ENCODE data around the gene VSTM2A.
"Not testable (repeated sequence)": the region's sequence is repeated elsewhere in the genome, so short reads cannot be mapped to it uniquely, and the experiment has no call there.

The VSTM2A gene, protein sequence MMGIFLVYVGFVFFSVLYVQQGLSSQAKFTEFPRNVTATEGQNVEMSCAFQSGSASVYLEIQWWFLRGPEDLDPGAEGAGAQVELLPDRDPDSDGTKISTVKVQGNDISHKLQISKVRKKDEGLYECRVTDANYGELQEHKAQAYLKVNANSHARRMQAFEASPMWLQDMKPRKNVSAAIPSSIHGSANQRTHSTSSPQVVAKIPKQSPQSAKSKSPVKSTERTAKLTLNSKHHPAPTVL

DNA sequence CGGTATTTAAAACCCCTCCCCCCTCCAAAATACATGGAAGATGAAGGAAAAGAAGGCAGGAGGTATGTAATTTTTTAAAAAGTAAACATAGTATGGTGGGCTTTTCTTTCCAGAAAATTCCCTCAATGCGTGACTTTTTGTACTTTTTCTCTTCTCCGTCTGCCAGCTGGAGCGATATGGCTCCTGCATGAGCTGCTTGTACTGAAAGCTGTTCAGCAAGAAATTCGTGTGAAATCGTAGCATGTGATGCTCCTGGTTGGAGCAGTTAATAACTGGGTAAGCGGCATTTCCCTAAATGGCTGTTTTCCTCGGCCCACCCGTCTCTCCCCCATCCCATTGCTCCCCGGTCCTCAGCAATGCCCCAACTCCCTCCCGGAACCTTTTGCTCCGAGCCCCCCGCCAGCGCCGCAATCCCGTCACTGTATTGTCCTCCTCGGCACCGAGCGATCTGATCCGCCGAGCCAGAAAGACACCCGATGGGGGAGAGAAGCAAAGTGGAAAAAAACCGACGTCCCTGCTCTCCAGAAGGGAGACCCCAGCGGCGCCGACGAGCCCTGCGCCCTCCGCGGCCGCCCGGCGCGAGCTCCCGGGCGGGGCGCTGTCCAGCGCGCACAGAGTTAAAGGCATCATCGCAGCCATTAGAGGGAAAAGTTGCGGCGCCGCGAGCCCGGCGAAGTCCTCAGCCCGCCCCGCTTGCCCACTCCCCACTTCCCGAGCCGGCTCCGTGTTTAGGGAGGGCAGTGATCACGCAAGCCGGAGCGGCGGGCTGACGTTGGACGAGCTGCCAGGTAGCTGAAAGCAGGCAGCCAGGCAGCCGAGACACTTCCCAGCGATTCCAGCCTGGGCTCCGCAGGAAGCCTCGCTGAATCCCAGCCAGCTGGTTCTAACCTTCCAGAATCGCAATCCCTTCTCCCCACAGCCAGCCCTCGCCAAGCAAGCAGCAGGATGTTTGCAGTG is at the start of gene VSTM2A:
Gene VSTM2A, plus strand, starts transcription at position 707 of the 957 bp plus-strand sequence. CDS start 356 bp downstream, outside the sequence.
- TF ChIP-seq, protein P1, sequence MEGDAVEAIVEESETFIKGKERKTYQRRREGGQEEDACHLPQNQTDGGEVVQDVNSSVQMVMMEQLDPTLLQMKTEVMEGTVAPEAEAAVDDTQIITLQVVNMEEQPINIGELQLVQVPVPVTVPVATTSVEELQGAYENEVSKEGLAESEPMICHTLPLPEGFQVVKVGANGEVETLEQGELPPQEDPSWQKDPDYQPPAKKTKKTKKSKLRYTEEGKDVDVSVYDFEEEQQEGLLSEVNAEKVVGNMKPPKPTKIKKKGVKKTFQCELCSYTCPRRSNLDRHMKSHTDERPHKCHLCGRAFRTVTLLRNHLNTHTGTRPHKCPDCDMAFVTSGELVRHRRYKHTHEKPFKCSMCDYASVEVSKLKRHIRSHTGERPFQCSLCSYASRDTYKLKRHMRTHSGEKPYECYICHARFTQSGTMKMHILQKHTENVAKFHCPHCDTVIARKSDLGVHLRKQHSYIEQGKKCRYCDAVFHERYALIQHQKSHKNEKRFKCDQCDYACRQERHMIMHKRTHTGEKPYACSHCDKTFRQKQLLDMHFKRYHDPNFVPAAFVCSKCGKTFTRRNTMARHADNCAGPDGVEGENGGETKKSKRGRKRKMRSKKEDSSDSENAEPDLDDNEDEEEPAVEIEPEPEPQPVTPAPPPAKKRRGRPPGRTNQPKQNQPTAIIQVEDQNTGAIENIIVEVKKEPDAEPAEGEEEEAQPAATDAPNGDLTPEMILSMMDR (IDR thresholded peaks at IDR 0.05), result no peak
- no peak for DNase-seq (ENCODE audit: low spot score)
- peak within 1 kb of the TSS; percentile 62 for H3K4me3 ChIP-seq
- no peak within 1 kb of the TSS for H3K27ac ChIP-seq

DNA sequence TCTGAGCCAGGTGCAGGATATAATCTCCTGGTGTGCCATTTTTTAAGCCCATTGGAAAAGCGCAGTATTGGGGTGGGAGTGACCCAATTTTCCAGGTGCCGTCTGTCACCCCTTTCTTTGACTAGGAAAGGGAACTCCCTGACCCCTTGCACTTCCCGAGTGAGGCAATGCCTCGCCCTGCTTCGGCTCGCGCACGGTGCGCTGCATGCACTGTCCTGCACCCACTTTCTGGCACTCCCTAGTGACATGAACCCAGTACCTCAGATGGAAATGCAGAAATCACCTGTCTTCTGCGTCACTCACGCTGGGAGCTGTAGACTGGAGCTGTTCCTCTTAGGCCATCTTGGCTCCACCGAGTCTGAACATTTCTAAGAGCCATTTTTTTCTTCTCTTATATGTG is 37.6 kb upstream of the VSTM2A start:
- H3K4me3 ChIP-seq; H3K27ac ChIP-seq; DNase-seq (ENCODE audit: low spot score): not testable (repeated sequence)

DNA sequence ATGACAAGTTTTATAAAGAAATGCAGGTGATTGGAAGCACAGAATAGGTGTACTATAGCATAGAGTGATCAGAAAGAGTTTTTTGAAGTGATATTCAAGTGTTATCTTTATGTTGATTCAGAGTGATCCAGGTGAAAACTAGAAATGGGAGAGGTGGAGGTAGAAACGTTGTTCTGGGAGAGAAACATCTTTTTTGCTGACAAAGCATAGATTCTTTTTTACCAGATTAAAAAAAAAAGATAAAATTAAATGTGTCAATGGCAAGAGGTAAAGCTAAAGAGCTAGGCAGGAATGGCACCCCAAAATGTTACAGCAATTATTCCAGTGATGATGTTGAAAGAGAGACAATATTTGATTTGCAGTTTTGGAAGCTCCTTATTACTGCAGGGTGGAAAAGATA is 12.6 kb upstream of the VSTM2A start:
- TF ChIP-seq, protein P1 (IDR thresholded peaks at IDR 0.05), result no peak
- no peak for DNase-seq (ENCODE audit: low spot score)
- Histone ChIP-seq H3K4me3 (no peak overlapping the region), H3K27ac (no peak overlapping the region)

DNA sequence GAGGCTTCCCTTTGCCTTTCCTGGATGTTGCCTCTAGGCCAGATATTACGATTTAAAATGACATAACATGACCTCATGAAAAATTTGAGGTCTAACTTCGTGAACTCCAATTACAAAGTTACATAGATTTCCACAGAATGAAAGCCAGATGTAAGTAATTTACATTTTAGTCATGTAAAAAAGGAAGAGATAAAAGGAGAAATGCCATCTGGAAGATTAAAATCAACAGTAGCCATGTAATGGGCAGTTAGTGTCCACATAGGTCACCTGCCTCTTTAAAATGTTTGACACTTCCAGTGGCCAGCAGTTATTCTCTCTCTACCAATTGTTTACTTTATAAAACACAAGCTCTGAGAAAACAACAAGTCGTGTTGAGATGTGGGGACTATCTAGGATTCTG is 4.1 kb upstream of the VSTM2A start:
- no peak for DNase-seq (ENCODE audit: low spot score)
- TF ChIP-seq, protein P1 (IDR thresholded peaks at IDR 0.05), result no peak
- no peak overlapping the region for H3K27ac ChIP-seq
- no peak overlapping the region for H3K4me3 ChIP-seq

DNA sequence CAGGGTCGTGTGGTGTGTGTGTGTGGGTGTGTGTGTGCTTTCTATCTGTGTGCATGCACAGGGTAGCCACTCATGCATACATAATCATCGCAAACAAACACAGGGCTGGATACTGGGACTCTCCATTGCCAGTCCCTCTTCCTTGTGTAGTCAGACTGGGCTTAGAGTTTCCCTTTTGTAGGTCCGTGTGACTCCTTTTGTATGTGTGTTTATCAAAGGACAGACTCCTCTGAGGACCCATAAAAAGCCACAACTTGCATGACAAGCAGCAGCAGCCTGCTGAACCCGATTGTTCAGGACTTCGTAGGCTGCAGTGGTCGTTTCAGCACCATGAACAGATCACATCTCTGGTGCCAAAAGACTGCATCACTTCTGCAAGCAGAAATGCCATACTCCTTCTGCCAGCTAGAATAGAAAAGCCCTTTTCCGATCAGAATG is 895 bp downstream of the VSTM2A start:
- DNase-seq (ENCODE audit: low spot score), result no peak
- no peak overlapping the region for H3K4me3 ChIP-seq
- no peak overlapping the region for H3K27ac ChIP-seq
- TF ChIP-seq, protein P1 (IDR thresholded peaks at IDR 0.05), result no peak

DNA sequence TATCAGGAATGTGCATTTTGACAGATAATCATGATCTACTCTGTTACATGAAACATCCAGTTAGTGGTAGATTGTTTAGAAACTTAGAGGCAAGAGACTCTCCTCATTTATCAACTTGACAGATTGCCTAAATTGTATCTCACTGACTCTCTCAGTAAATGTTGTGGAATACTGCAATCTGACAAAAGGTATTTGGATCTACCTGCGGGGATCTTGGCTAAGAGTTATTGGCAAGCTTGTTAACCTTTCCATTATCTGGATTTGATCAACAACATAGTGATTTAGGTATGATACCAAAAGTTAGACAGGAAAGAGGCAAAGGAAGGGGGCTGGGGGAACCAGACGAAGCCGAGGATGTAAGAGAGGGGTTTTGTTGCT is 2.0 kb downstream of the VSTM2A start:
- H3K4me3 ChIP-seq, result no peak overlapping the region
- no peak overlapping the region for H3K27ac ChIP-seq

More for the DNA sequence above, 2.0 kb downstream of the VSTM2A start:
- TF ChIP-seq, protein P1 (IDR thresholded peaks at IDR 0.05), result no peak
- no peak for DNase-seq (ENCODE audit: low spot score)

Data from coronary artery (tissue), 2 donors.